ENCODE results near the gene NCOA1. TPM values are rescaled to one million over a fixed set of nuclear protein-coding genes. Genes with fewer than 3 reads are reported as not detected.
"Not testable (repeated sequence)": the region's sequence is repeated elsewhere in the genome, so short reads cannot be mapped to it uniquely, and the experiment has no call there.

The NCOA1 gene
- total RNA-seq, 2 donors from 2014 or later = 34.9 to 58.3 TPM

GRCh38 chr2:24568551-24568950 is 77.5 kb downstream of the NCOA1 start:
- no peak overlapping the region for H3K27ac ChIP-seq
- H3K4me1 ChIP-seq (ENCODE audit: control insufficient read depth in 1 of 2, low read depth in 2 of 2) = no peaks in the 10 kb centered on the region
- peaks cover 2% of the 10 kb centered on the region for H3K36me3 ChIP-seq
- ATAC-seq (ENCODE audit: insufficient number of reproducible peaks, low FRiP score, low read depth) (no peak), DNase-seq (ENCODE audit: low spot score) (no peak)
- TF ChIP-seq CTCF (IDR thresholded peaks at IDR 0.05) = no peak
- no peaks in the 10 kb centered on the region for H3K9me3 ChIP-seq
- H3K27me3 ChIP-seq (replicated peaks; ENCODE audit: insufficient read depth) = no peaks in the 10 kb centered on the region
- H3K4me3 ChIP-seq = no peak overlapping the region

DNA sequence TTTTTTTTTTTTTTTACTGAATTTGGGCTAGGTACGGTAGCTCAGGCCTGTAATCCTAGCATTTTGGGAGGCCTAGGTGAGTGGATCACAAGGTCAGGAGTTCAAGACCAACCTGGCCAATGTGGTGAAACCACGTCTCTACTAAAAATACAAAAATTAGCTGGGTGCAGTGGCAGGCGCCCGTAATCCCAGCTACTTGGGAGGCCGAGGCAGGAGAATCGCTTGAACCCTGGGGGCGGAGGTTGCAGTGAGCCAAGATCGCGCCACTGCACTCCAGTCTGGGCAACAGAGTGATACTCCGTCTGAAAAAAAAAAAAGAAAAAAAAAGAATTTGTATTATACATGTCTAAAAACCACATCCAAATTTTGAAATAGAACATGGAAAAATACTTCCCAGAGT is 78.5 kb downstream of the NCOA1 start:
- not testable (repeated sequence) for H3K27ac ChIP-seq; H3K9me3 ChIP-seq; H3K4me3 ChIP-seq; ATAC-seq (ENCODE audit: insufficient number of reproducible peaks, low FRiP score, low read depth); DNase-seq (ENCODE audit: low spot score); H3K36me3 ChIP-seq; H3K27me3 ChIP-seq (replicated peaks; ENCODE audit: insufficient read depth); H3K4me1 ChIP-seq (ENCODE audit: control insufficient read depth in 1 of 2, low read depth in 2 of 2)

GRCh38 chr2:24570225-24570624 is 79.2 kb downstream of the NCOA1 start:
- Histone ChIP-seq H3K36me3 (peaks cover 2% of the 10 kb centered on the region), H3K4me3 (no peak overlapping the region), H3K9me3 (no peaks in the 10 kb centered on the region), H3K4me1 (ENCODE audit: control insufficient read depth in 1 of 2, low read depth in 2 of 2) (no peaks in the 10 kb centered on the region), H3K27ac (no peak overlapping the region), H3K27me3 (replicated peaks; ENCODE audit: insufficient read depth) (no peaks in the 10 kb centered on the region)
- no peak for TF ChIP-seq CTCF (IDR thresholded peaks at IDR 0.05)
- ATAC-seq (ENCODE audit: insufficient number of reproducible peaks, low FRiP score, low read depth) (no peak), DNase-seq (ENCODE audit: low spot score) (no peak)

- Histone ChIP-seq H3K27ac (no peak overlapping the region), H3K36me3 (no peaks in the 10 kb centered on the region), H3K4me1 (ENCODE audit: control insufficient read depth in 1 of 2, low read depth in 2 of 2) (peaks cover 0 to 8% of the 10 kb centered on the region in 2 donors), H3K27me3 (replicated peaks; ENCODE audit: insufficient read depth) (no peaks in the 10 kb centered on the region), H3K4me3 (no peak overlapping the region), H3K9me3 (no peaks in the 10 kb centered on the region)
- DNase-seq (ENCODE audit: low spot score) (no peak), ATAC-seq (ENCODE audit: insufficient number of reproducible peaks, low FRiP score, low read depth) (no peak)
- no peak for TF ChIP-seq CTCF (IDR thresholded peaks at IDR 0.05)
Measured at GRCh38 chr2:24571828-24572442, 80.9 kb downstream of the NCOA1 start.

DNA sequence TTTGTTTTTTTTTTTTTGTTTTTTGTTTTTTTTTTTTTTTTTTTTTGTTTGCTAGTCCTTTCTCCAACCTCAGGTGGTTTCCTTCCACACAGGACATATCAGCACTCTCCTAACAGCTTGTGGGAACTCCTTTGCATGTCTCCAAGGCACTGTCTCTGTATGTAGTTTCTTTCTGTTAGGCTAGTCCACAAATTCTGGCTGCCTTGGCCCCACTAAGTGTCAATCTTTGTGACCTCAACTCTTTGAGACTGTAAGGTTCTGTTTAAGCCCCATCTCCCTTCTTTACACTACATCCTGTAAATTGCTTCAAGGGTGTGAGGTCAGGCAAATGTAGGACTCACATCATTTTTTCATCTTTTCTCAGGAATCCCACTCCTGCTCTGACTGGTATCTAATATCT is 85.1 kb downstream of the NCOA1 start:
- H3K9me3 ChIP-seq = no peaks in the 10 kb centered on the region
- no peaks in the 10 kb centered on the region for H3K27me3 ChIP-seq (replicated peaks; ENCODE audit: insufficient read depth)
- H3K4me3 ChIP-seq = no peak overlapping the region
- no peak for TF ChIP-seq CTCF (IDR thresholded peaks at IDR 0.05)
- H3K27ac ChIP-seq = no peak overlapping the region
- no peaks in the 10 kb centered on the region for H3K36me3 ChIP-seq
- ATAC-seq (ENCODE audit: insufficient number of reproducible peaks, low FRiP score, low read depth) (no peak), DNase-seq (ENCODE audit: low spot score) (no peak)
- H3K4me1 ChIP-seq (ENCODE audit: control insufficient read depth in 1 of 2, low read depth in 2 of 2) = peaks cover 7 to 9% of the 10 kb centered on the region in 2 donors

GRCh38 chr2:24576617-24577016 is 85.6 kb downstream of the NCOA1 start:
- H3K9me3 ChIP-seq = no peaks in the 10 kb centered on the region
- no peak overlapping the region for H3K27ac ChIP-seq
- H3K4me3 ChIP-seq = no peak overlapping the region
- no peak for DNase-seq (ENCODE audit: low spot score)
- peaks cover 7 to 9% of the 10 kb centered on the region in 2 donors for H3K4me1 ChIP-seq (ENCODE audit: control insufficient read depth in 1 of 2, low read depth in 2 of 2)
- H3K36me3 ChIP-seq = no peaks in the 10 kb centered on the region
- H3K27me3 ChIP-seq (replicated peaks; ENCODE audit: insufficient read depth) = no peaks in the 10 kb centered on the region
- ATAC-seq (ENCODE audit: insufficient number of reproducible peaks, low FRiP score, low read depth) = no peak
- no peak for TF ChIP-seq CTCF (IDR thresholded peaks at IDR 0.05)
